Frontal cortex (tissue), 4 donors: ENCODE data around the gene PMM2. TPM values are rescaled to one million over a fixed set of nuclear protein-coding genes. Genes with fewer than 3 reads are reported as not detected.
"Not testable (repeated sequence)": the region's sequence is repeated elsewhere in the genome, so short reads cannot be mapped to it uniquely, and the experiment has no call there.

ENCODE experiments used
- DNase-seq, 2 donors: peaks; one replicate each; pipeline ENCODE4 v3.0.0; 2012; ENCODE audit warnings: low spot score in 2 of 2
- FAIRE-seq: peaks from 2 replicates; lab custom pipeline; 2012; peaks lifted over from hg19 to GRCh38; lab: Jason Lieb, UNC
- total RNA-seq: library from RNA; depleted of rRNA; stranded (reverse); fragments of >200 nt; gene quantifications from one replicate; pipeline ENCODE4 v1.2.3, GENCODE V29; 2014
- donor health status: control.
- donor health status: control.
- donor health status: control.

The PMM2 gene
- total RNA-seq, 1 donor from 2014 or later = 6.5 TPM

- FAIRE-seq = no peak
- no peak for DNase-seq
Observed at GRCh38 chr16:8814095-8814806, 16.6 kb downstream of the PMM2 start.

- DNase-seq (no peak), FAIRE-seq (no peak)
Observed at GRCh38 chr16:8816967-8817655, 19.5 kb downstream of the PMM2 start.

- no peak for DNase-seq
Observed at GRCh38 chr16:8818504-8819270, 21.0 kb downstream of the PMM2 start.

GRCh38 chr16:8819411-8820034 lies 21.9 kb downstream of the PMM2 start:
- DNase-seq (no peak), FAIRE-seq (no peak)

More at GRCh38 chr16:8818504-8819270, 21.0 kb downstream of the PMM2 start:
- FAIRE-seq = no peak

- no peak for FAIRE-seq
- no peak for DNase-seq
Observed at GRCh38 chr16:8822403-8822802, 24.8 kb downstream of the PMM2 start.

GRCh38 chr16:8826278-8826879 lies 28.7 kb downstream of the PMM2 start:
- FAIRE-seq = no peak
- DNase-seq = no peak

- FAIRE-seq (no peak), DNase-seq (no peak)
Observed at GRCh38 chr16:8828541-8829165, 31.0 kb downstream of the PMM2 start.

- no peak for FAIRE-seq
Observed at GRCh38 chr16:8831450-8831849, 33.8 kb downstream of the PMM2 start.

GRCh38 chr16:8831871-8832716 lies 34.5 kb downstream of the PMM2 start:
- FAIRE-seq = no peak
- no peak for DNase-seq

More at GRCh38 chr16:8831450-8831849, 33.8 kb downstream of the PMM2 start:
- no peak for DNase-seq

GRCh38 chr16:8832717-8833105 lies 35.1 kb downstream of the PMM2 start:
- FAIRE-seq (no peak), DNase-seq (no peak)

GRCh38 chr16:8836797-8837196 lies 39.2 kb downstream of the PMM2 start:
- not testable (repeated sequence) for FAIRE-seq, DNase-seq

GRCh38 chr16:8837594-8837993 lies 40.0 kb downstream of the PMM2 start:
- not testable (repeated sequence) for DNase-seq, FAIRE-seq

GRCh38 chr16:8842016-8842415 lies 44.4 kb downstream of the PMM2 start:
- DNase-seq, FAIRE-seq: not testable (repeated sequence)

GRCh38 chr16:8843296-8843695 lies 45.7 kb downstream of the PMM2 start:
- not testable (repeated sequence) for FAIRE-seq, DNase-seq

- DNase-seq = no peak
- FAIRE-seq = no peak
Observed at GRCh38 chr16:8845699-8846298, 48.2 kb downstream of the PMM2 start.

GRCh38 chr16:8846401-8846932 lies 48.8 kb downstream of the PMM2 start:
- FAIRE-seq = no peak

GRCh38 chr16:8847145-8847544 lies 49.5 kb downstream of the PMM2 start:
- no peak for DNase-seq
- FAIRE-seq = no peak

More at GRCh38 chr16:8846401-8846932, 48.8 kb downstream of the PMM2 start:
- no peak for DNase-seq

GRCh38 chr16:8847623-8848022 lies 50.0 kb downstream of the PMM2 start:
- DNase-seq = no peak

More at GRCh38 chr16:8847623-8848022, 50.0 kb downstream of the PMM2 start:
- FAIRE-seq = no peak
